ENCODE measurements around the gene BDH1. TPM values are rescaled to one million over a fixed set of nuclear protein-coding genes. Genes with fewer than 3 reads are reported as not detected.

Gene BDH1
- total and polyA plus RNA-seq, 8 donors: 15.5 to 22.0 (median 19.3) TPM

DNA sequence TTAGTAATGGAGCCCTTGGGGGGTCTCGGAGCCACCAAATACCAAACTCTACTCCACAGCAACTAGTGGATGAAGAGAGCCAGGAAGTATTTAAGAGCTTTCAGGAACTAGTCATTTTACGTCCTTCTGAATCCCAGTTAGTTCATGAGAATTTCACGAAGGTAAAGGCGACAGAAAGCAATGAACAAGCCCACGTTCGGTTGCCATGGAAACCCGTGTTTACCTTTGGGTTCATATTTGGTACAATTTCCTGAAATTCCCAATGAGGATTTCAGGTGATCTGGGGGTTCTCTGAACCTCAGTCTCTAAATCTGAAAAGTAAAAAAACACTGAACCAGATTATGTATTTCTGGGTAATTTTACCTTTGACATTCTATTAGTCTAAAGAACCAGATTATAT lies 93.0 kb downstream of the BDH1 start:
- H3K4me3 ChIP-seq: no peak overlapping the region
- H3K4me1 ChIP-seq: no peaks in the 10 kb centered on the region
- H3K27me3 ChIP-seq: peaks cover 0 to 6% of the 10 kb centered on the region in 2 donors
- no peak for TF ChIP-seq CTCF (IDR thresholded peaks at IDR 0.05)
- DNase-seq (no peak), ATAC-seq (no peak)
- intact Hi-C loops (cut with DNase I): no loop called here
- H3K9me3 ChIP-seq: no peaks in the 10 kb centered on the region
- H3K36me3 ChIP-seq: no peaks in the 10 kb centered on the region
- H3K27ac ChIP-seq: no peak overlapping the region

- H3K36me3 ChIP-seq: no peaks in the 10 kb centered on the region
- TF ChIP-seq CTCF (IDR thresholded peaks at IDR 0.05): no peak
- H3K9me3 ChIP-seq: no peaks in the 10 kb centered on the region
- ATAC-seq (no peak), DNase-seq (no peak)
- peaks cover 0 to 18% of the 10 kb centered on the region in 2 donors for H3K4me1 ChIP-seq
- H3K27me3 ChIP-seq: no peaks in the 10 kb centered on the region
- no peak overlapping the region for H3K27ac ChIP-seq
- H3K4me3 ChIP-seq: no peak overlapping the region
- intact Hi-C loops (cut with DNase I): no loop called here
These were observed 95.1 kb downstream of the BDH1 start for GRCh38 chr3:197460639-197461038.

DNA sequence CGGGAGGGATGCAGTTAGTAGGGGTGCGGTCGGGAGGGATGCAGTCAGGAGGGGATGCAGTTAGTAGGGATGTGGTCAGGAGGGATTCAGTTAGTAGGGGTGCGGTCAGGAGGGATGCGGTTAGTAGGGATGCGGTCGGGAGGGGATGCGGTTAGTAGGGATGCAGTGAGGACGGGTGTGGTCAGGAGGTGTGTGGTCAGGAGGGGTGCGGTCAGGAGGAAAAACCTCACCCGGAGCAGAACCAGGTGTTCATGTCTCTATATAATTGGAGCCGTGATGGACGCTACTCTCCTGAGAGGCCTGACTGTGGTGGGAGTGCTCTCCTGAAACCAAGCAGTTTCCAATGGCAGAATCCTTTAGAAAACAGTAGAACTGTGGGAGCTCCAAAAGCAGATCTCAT lies 95.8 kb downstream of the BDH1 start:
- ATAC-seq: no peak
- Histone ChIP-seq H3K4me3 (no peak overlapping the region), H3K9me3 (no peaks in the 10 kb centered on the region), H3K27me3 (no peaks in the 10 kb centered on the region), H3K4me1 (peaks cover 0 to 18% of the 10 kb centered on the region in 2 donors), H3K36me3 (no peaks in the 10 kb centered on the region), H3K27ac (no peak overlapping the region)
- no peak for DNase-seq
- TF ChIP-seq CTCF (IDR thresholded peaks at IDR 0.05): no peak
- intact Hi-C loops (cut with DNase I): no loop called here

Other genes starting within 250 kb of the BDH1 start
- 10 to 100 TPM; 32.3 to 33.0 TPM for gene RUBCN, start 180.9 kb upstream of the BDH1 start, total RNA-seq
- 10 to 100 TPM; 12.3 to 16.6 (median 14.1) TPM for gene RUBCN, start 180.9 kb upstream of the BDH1 start, polyA plus RNA-seq (ENCODE audit: insufficient read length in 6 of 6)
- 10 to 100 TPM; 46.8 to 50.2 TPM for gene FYTTD1, start 193.9 kb upstream of the BDH1 start, total RNA-seq
- 100 to 1,000 TPM in 2 of 6 donors, 10 to 100 TPM in 4; 79.2 to 115 (median 97.6) TPM for gene FYTTD1, start 193.9 kb upstream of the BDH1 start, polyA plus RNA-seq (ENCODE audit: insufficient read length in 6 of 6)
- gene LRCH3, start 235.3 kb upstream of the BDH1 start, total RNA-seq: 10 to 100 TPM; 36.8 to 40.1 TPM
- 10 to 100 TPM; 51.5 to 66.3 (median 55.4) TPM for gene LRCH3, start 235.3 kb upstream of the BDH1 start, polyA plus RNA-seq (ENCODE audit: insufficient read length in 6 of 6)